ENCODE data around the gene C19orf47. TPM values are rescaled to one million over a fixed set of nuclear protein-coding genes. Genes with fewer than 3 reads are reported as not detected.

The C19orf47 gene
- total RNA-seq, 4 donors from 2014 or later: 12.3 to 16.5 (median 13.8) TPM

GRCh38 chr19:40356681-40357595 is 8.7 kb upstream of the C19orf47 start:
- Histone ChIP-seq H3K36me3 (no peaks in the 10 kb centered on the region), H3K27me3 (no peaks in the 10 kb centered on the region), H3K4me3 (no peak overlapping the region), H3K4me1 (peaks cover 0 to 4% (median 0%) of the 10 kb centered on the region in 4 donors), H3K27ac (no peak overlapping the region), H3K9me3 (no peaks in the 10 kb centered on the region)
- intact Hi-C loops (cut with DNase I; ENCODE audit: low total_unique reads) (no loop called here), in situ Hi-C loops (cut with MboI; ENCODE audit: low pct_ligation_motif_present in 1 of 4, low pct_unique_long_range_greater_than_20kb in 1 of 4, low sequenced_read_pairs in 3 of 4) (no loop called here)
- WGBS, 2 donors (ENCODE audit: low coverage in 1 of 2): 90 to 93% methylated on average over 5 to 6 of the region's 6 CpGs
- TF ChIP-seq POLR2A (IDR thresholded peaks at IDR 0.05) (no peak), POLR2AphosphoS5 (IDR thresholded peaks at IDR 0.05) (no peak), CTCF (IDR thresholded peaks at IDR 0.05) (no peak), EP300 (IDR thresholded peaks at IDR 0.05; ENCODE audit: low read depth) (no peak)
- no peak for DNase-seq

GRCh38 chr19:40355975-40356680 is 7.9 kb upstream of the C19orf47 start:
- intact Hi-C loops (cut with DNase I; ENCODE audit: low total_unique reads): no loop called here
- DNase-seq: no peak
- WGBS, 2 donors (ENCODE audit: low coverage in 1 of 2): 79 to 88% methylated on average over 6 to 9 of the region's 9 CpGs
- TF ChIP-seq POLR2A (IDR thresholded peaks at IDR 0.05) (no peak), POLR2AphosphoS5 (IDR thresholded peaks at IDR 0.05) (no peak), EP300 (IDR thresholded peaks at IDR 0.05; ENCODE audit: low read depth) (no peak), CTCF (IDR thresholded peaks at IDR 0.05) (no peak)
- Histone ChIP-seq H3K9me3 (no peaks in the 10 kb centered on the region), H3K4me3 (no peak overlapping the region), H3K36me3 (no peaks in the 10 kb centered on the region), H3K27me3 (no peaks in the 10 kb centered on the region), H3K4me1 (peaks cover 0 to 4% (median 0%) of the 10 kb centered on the region in 4 donors), H3K27ac (no peak overlapping the region)
- in situ Hi-C loops (cut with MboI; ENCODE audit: low pct_ligation_motif_present in 1 of 4, low pct_unique_long_range_greater_than_20kb in 1 of 4, low sequenced_read_pairs in 3 of 4): no loop called here

DNA sequence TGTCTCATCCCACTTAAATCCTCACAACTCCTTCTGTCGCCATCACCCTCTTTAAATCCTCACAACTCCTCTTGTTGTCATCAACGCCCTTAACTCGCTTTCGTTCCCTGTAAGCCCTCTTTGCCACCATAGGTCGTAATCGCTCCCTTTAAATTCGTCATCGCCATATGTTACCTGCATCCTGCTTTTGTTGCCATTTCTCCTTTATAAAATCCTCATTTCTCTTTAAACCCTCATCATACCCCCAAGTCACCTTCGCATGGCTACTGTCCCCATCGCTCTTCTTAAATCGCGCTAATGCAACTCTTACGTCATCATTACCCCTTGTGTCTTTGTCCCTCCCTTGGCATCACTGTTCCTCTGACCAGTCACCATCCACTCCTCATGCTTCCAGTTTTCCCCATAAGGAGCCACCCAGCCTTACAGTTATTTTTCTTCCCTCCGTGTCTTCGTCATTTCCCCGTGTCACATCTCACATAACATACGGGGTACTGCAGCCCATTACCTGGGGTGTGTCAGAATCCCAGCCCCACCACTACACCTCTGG is 837 bp upstream of the C19orf47 start:
- Histone ChIP-seq H3K9me3 (no peaks in the 10 kb centered on the region), H3K4me3 (peak overlapping the region; percentile 59 to 95 (median 77)), H3K27me3 (no peaks in the 10 kb centered on the region), H3K4me1 (peaks cover 11 to 22% (median 18%) of the 10 kb centered on the region in 4 donors), H3K36me3 (no peaks in the 10 kb centered on the region), H3K27ac (peak overlapping the region; percentile 81 to 88 (median 84))
- no peak for DNase-seq
- 10 to 22% methylated on average over 17 of the region's 17 CpGs for WGBS, 2 donors (ENCODE audit: low coverage in 1 of 2)
- in situ Hi-C loops (cut with MboI; ENCODE audit: low pct_ligation_motif_present in 1 of 4, low pct_unique_long_range_greater_than_20kb in 1 of 4, low sequenced_read_pairs in 3 of 4): no loop called here
- TF ChIP-seq POLR2AphosphoS5 (IDR thresholded peaks at IDR 0.05) (no peak), CTCF (IDR thresholded peaks at IDR 0.05) (no peak), EP300 (IDR thresholded peaks at IDR 0.05; ENCODE audit: low read depth) (no peak), POLR2A (IDR thresholded peaks at IDR 0.05) (no peak)
- intact Hi-C loops (cut with DNase I; ENCODE audit: low total_unique reads): no loop called here

GRCh38 chr19:40344422-40344821 is 3.8 kb downstream of the C19orf47 start:
- no peak for DNase-seq
- H3K27ac ChIP-seq: no peak overlapping the region
- H3K36me3 ChIP-seq: no peaks in the 10 kb centered on the region
- no peaks in the 10 kb centered on the region for H3K9me3 ChIP-seq
- intact Hi-C loops (cut with DNase I; ENCODE audit: low total_unique reads): no loop called here
- no peaks in the 10 kb centered on the region for H3K27me3 ChIP-seq
- in situ Hi-C loops (cut with MboI; ENCODE audit: low pct_ligation_motif_present in 1 of 4, low pct_unique_long_range_greater_than_20kb in 1 of 4, low sequenced_read_pairs in 3 of 4): no loop called here
- WGBS, 2 donors (ENCODE audit: low coverage in 1 of 2): 88 to 91% methylated on average over 6 to 7 of the region's 7 CpGs
- H3K4me3 ChIP-seq: no peak overlapping the region
- peaks cover 11 to 18% (median 15%) of the 10 kb centered on the region in 4 donors for H3K4me1 ChIP-seq
- TF ChIP-seq POLR2AphosphoS5 (IDR thresholded peaks at IDR 0.05): no peak
- TF ChIP-seq CTCF (IDR thresholded peaks at IDR 0.05): no peak
- TF ChIP-seq POLR2A (IDR thresholded peaks at IDR 0.05): no peak
- no peak for TF ChIP-seq EP300 (IDR thresholded peaks at IDR 0.05; ENCODE audit: low read depth)
